Globus pallidus (tissue), 1 donor: ENCODE data around the gene ARV1.

Experiments
- DNase-seq: peaks from one replicate; pipeline ENCODE4 v3.0.0-alpha.2; 2015; ENCODE audit warnings: low spot score

Gene ARV1

DNA sequence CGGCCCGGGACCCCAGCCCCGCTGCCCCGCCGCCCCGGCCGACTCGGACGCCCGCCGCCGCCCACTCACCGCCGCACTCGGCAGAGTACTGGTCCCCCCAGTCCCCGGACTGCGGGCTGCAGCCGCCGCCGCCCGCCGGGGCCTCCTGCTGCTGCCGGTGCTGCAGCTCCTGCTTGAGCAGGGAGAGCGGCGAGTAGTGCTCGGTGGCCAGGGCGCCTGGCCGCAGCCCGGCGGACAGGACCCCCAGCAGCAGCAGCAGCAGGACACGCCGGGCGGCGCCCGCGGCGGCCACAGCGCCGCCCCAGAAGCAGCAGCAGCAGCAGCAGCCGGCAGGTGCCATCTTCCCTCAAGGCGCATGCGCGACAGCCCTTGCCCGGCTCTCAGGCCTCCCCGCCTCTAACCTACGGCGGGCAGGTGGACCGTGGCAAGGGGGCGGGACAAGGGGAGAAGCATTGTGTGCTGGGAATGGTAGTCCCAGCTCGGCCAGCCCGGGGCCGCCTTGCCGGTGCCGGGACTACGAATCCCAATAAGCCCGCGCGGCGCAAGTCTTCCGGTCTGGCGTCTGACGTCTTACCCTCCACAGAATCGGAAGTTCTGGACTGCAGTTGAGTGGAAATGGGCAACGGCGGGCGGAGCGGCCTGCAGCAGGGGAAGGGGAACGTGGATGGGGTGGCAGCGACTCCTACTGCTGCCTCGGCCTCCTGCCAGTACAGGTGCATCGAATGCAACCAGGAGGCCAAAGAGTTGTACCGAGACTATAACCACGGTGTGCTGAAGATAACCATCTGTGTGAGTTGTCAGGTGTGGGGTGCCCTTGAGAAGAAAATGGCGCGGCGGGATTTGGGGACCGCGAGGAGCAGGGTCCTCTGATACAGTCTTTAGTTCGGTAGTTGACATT is at the start of gene ARV1, which contains the start of gene TTC13:
Gene ARV1 (plus strand): TSS at position 604 of the 898 bp plus-strand sequence. CDS start 12 bp downstream, at position 616.
Gene TTC13 (minus strand): TSS at position 371 of the 898 bp plus-strand sequence. CDS start 31 bp downstream, at position 340.
- peak; percentile 98 for DNase-seq

DNA sequence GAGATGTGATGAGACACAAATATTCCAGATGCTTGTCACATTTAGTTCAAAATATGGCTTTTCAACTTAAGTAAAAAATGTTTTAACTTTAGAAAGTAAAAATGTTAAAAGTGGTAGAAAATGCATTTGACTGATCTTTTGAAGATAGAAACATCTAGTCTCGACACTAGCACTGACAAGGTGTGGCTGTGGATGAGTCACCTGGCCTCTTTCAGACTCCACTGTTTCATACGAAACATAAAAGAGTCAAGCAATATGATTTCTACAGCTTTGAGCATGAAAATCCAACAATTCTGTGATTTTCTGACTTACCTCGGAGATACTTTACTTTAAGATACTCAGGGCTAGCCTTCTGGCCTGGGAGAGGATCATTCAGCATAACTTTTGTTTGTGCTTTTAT is 47.9 kb upstream of the ARV1 start:
- no peak for DNase-seq

- no peak for DNase-seq
Observed at GRCh38 chr1:230935852-230936251, 43.0 kb upstream of the ARV1 start.

DNA sequence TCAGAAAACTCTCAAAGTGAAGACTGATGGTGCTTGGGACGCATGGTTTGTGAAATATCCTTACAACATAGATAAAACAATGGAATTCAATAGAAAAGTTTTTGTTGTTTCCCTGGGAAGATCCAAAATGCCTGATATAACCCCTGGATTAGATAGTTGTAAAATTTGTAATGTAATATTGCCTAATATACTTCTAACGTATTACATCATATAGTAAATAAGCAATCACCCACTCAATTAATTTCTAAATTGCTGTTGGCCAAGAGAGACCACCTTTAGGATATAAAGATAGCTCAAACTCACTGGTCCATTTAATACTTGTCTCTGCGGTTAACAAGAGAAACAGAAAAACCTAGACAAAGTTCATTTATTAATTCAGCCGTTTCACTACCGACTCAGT is 42.4 kb upstream of the ARV1 start:
- no peak for DNase-seq

DNA sequence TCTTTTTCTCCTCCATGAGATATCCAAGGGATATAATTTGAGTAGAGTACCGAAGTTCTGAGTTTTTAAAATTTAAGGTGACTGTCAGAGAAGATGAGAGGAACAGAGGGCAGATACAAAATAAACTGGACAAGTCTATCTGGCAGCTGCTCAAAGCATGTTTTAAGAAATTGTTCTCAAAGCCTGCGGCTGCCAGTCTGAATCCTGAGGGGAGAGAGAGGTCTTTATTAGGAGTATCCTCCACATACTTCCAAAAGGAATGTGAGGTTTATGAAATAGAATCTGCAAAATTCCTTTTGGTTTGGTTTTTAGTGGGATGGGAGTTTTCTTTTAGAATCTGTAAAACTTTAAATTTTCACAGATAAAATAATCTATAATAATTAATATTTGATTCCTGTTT is 41.5 kb upstream of the ARV1 start:
- DNase-seq = no peak

- DNase-seq = no peak
Observed at GRCh38 chr1:230938924-230939368, 39.9 kb upstream of the ARV1 start.

- DNase-seq = no peak
Observed at GRCh38 chr1:230939806-230940489, 38.9 kb upstream of the ARV1 start.

DNA sequence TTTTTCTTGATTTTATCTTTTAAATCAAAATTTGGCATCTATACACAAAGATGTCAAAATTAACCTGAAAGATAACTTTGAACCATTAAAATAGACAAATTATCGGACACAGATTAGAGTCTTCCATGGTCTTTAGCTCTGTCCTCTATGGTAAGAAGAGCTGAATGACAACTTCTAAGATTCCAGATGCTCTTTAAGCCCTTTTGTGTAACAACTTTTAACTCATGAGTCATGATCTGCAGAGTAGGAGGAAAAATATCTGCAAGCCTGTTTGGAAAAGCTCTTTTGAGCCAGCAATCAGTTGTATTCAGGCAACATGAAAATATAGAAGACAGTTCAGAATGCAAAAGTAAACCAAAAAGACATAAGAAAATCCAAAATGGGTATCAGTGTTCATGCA is 38.0 kb upstream of the ARV1 start:
- no peak for DNase-seq

GRCh38 chr1:230943048-230943593 is 35.8 kb upstream of the ARV1 start:
- no peak for DNase-seq

DNA sequence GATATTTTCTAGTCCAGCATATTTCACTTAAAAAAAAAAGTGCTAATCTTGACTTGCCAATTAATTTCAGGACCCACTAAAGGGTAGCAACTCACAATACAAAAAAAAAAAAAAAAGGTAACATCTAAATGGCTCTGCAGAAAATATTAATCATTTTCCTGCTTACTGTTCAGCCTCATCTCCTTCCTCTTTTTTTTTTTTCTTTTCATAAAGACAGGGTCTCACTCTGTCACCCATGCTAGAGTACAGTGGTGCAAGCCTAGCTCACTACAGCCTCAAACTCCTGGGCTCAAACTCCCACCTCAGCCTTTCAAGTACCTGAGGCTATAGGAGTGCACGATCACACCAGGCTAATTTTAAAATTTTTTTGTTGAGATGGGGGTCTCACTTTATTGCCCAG is 30.6 kb upstream of the ARV1 start:
- DNase-seq = no peak

- no peak for DNase-seq
Observed at GRCh38 chr1:230948903-230949302, 30.0 kb upstream of the ARV1 start.

DNA sequence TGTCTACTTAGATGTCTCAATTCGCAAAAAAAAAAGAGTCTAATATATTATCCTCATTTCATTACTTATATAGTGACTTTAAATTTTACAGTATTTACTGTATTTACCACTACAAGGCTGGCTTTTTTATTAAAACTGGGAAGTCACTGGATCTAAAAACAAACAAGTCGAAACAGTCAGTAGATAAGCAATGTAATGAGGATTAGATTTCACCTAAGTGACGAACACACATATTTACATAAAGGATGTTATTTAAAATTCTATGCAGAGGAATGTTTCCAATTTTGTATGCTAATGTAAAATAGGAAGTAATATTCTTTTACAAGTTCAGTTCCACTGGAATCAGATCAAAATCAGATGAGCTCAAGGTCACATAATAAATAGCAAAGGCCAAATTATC is 28.5 kb upstream of the ARV1 start:
- no peak for DNase-seq

DNA sequence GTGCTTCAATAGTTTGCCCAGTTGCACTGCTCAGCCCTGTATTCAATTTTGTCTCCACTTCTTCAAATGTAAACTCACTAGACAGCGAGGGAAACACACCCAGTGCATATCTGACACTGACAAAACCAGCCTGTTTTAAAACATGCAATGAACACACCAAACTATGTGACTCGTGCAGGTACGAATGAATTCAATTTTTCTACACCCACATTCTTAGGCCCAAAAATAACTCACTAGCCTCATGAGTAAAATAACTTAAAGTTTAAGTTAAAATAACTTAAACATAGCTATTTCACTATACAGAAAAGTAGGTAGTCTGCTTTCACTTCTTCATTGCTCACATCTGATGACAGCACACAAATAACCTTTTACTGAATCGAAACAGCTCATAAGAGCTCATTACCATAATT is 21.3 kb upstream of the ARV1 start:
- DNase-seq = no peak

DNA sequence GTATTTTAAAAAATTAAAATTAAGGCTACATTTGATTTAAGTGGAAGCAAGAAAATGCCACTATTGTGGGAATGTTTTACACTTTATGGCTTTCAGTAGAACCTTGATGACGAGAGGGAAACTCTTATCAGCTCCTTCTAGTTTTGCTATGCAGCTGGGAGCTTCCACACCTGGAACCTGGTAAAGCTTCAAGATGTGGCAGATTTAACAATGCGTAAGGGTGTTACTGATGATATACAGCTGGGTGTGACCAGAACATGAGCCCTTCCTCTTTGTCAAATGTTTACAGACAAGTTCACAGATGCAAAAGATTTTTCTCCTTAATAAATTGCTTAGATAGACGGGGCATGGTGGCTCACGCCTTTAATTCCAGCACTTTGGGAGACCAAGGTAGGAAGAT is 20.5 kb upstream of the ARV1 start:
- DNase-seq = no peak

GRCh38 chr1:230964896-230965295 is 14.0 kb upstream of the ARV1 start:
- no peak for DNase-seq

GRCh38 chr1:230965535-230965934 is 13.4 kb upstream of the ARV1 start:
- DNase-seq = no peak

GRCh38 chr1:230966358-230966873 is 12.5 kb upstream of the ARV1 start:
- DNase-seq = no peak

DNA sequence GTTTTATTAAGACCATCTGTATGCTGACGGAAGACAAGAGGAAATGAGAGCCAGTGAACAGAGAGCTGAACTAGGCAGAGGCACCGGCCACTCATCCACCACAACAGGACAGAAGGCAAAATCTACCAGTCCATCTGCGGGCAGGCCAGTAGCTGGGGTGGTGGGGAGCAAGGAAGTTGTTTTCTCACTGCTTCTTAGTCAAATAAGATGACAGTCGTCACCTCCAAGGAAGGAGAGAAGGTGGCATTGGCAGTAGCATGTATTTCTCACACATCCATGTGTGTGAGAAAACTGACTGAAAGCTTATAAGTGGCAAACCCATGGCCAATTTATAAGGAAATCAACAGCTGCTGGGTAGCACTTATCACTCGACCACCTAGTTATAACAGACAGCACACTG is 8.5 kb upstream of the ARV1 start:
- DNase-seq = no peak

DNA sequence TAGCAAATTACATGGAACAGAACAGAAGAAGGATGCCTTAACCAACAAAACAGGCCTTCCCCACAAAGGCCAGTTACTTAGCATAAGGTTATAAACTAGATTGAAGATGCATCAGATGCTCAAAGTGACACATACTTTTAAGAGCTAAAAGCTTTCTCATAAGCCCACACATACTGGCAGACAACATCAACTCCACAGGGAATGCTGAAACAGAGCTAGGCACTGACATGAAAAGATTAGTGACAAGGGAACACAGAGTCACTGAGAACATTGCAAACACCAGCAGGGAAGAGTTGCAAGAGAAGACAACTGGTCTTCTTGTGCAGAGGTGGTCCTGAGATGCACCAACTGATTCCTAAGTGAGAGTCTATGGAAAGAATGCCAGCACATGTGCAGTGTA is 7.1 kb upstream of the ARV1 start:
- no peak for DNase-seq

- DNase-seq = no peak
Observed at GRCh38 chr1:230972855-230973271, 6.0 kb upstream of the ARV1 start.

GRCh38 chr1:230975636-230976035 is 3.3 kb upstream of the ARV1 start:
- DNase-seq = no peak

GRCh38 chr1:230976360-230976759 is 2.5 kb upstream of the ARV1 start:
- no peak for DNase-seq
